Mesenchymal stem cell (in vitro differentiated cells and primary cell): Measurements from ENCODE around the gene HTRA3.

Experiments used
- DNase-seq: peaks from one replicate; pipeline ENCODE4 v3.0.0-alpha.2; 2013
- H2AFZ ChIP-seq: one replicate; pipeline ENCODE4 v1.6.1; 2013; ENCODE audit warnings: low read depth, mild to moderate bottlenecking, control low read depth, inconsistent platforms, low read length, moderate library complexity
- H2AK5ac ChIP-seq: 2 replicates; pipeline ENCODE4 v1.6.1; 2013; ENCODE audit warnings: low read length, moderate library complexity, mild to moderate bottlenecking, inconsistent platforms; ENCODE audit not compliant: severe bottlenecking
- H2BK120ac ChIP-seq: one replicate; pipeline ENCODE4 v1.6.1; 2013; ENCODE audit warnings: low read depth, mild to moderate bottlenecking, inconsistent platforms, low read length, moderate library complexity
- H2BK12ac ChIP-seq, 2 experiments: one replicate each; pipeline ENCODE4 v1.6.1; 2013; ENCODE audit warnings: inconsistent platforms in 2 of 2, low read length in 2 of 2, mild to moderate bottlenecking in 2 of 2, moderate library complexity in 2 of 2, control low read depth in 1 of 2
- H2BK15ac ChIP-seq: one replicate; pipeline ENCODE4 v1.6.1; 2013; ENCODE audit warnings: mild to moderate bottlenecking, low read depth, inconsistent platforms; ENCODE audit not compliant: poor library complexity, severe bottlenecking
- H2BK5ac ChIP-seq: 2 replicates; pipeline ENCODE4 v1.6.1; 2013; ENCODE audit warnings: low read depth, mild to moderate bottlenecking, low read length, control low read depth, inconsistent platforms; ENCODE audit not compliant: poor library complexity, severe bottlenecking
- H3K14ac ChIP-seq, 2 experiments: one replicate each; pipeline ENCODE4 v1.6.1; 2013; ENCODE audit warnings: inconsistent platforms in 2 of 2, low read length in 2 of 2, control low read depth in 1 of 2, mild to moderate bottlenecking in 1 of 2, moderate library complexity in 1 of 2
- H3K18ac ChIP-seq, 2 experiments: one replicate each; pipeline ENCODE4 v1.6.1; 2013; ENCODE audit warnings: inconsistent platforms in 2 of 2, low read length in 2 of 2, control low read depth in 1 of 2, low read depth in 1 of 2, mild to moderate bottlenecking in 1 of 2
- H3K23ac ChIP-seq, 2 experiments: one replicate each; pipeline ENCODE4 v1.6.1; 2013; ENCODE audit warnings: inconsistent platforms in 2 of 2, low read length in 2 of 2, mild to moderate bottlenecking in 2 of 2, moderate library complexity in 2 of 2, control low read depth in 1 of 2
- H3K27ac ChIP-seq: 2 replicates; pipeline ENCODE4 v1.5.1; 2013; ENCODE audit warnings: mild to moderate bottlenecking, moderate library complexity, low read length, control low read depth, inconsistent platforms; ENCODE audit not compliant: poor library complexity, severe bottlenecking
- H3K27me3 ChIP-seq, 2 experiments: 2 replicates each; pipeline versions ENCODE4 v1.6.1 to v1.7.0; 2013; ENCODE audit warnings: low read length in 2 of 2, mild to moderate bottlenecking in 2 of 2, moderate library complexity in 2 of 2, control low read depth in 1 of 2, inconsistent platforms in 1 of 2; ENCODE audit not compliant: control insufficient read depth in 1 of 2, insufficient read depth in 1 of 2
- H3K36me3 ChIP-seq, 2 experiments: 2 replicates each; pipeline versions ENCODE4 v1.6.1 to v1.7.0; 2013; ENCODE audit warnings: low read length in 2 of 2, control low read depth in 1 of 2, inconsistent platforms in 1 of 2, low read depth in 1 of 2, mild to moderate bottlenecking in 1 of 2; ENCODE audit not compliant: insufficient read depth in 2 of 2, control insufficient read depth in 1 of 2
- H3K4ac ChIP-seq, 2 experiments: one replicate each; pipeline ENCODE4 v1.6.1; 2013; ENCODE audit warnings: inconsistent platforms in 2 of 2, low read length in 2 of 2, mild to moderate bottlenecking in 2 of 2, moderate library complexity in 2 of 2, control low read depth in 1 of 2, low read depth in 1 of 2
- H3K4me1 ChIP-seq: 2 replicates; pipeline ENCODE4 v1.6.1; 2013; ENCODE audit warnings: low read depth, low read length, control low read depth; ENCODE audit not compliant: control insufficient read depth, insufficient read depth
- H3K4me2 ChIP-seq: 2 replicates; pipeline ENCODE4 v1.6.1; 2013; ENCODE audit warnings: low read length, mild to moderate bottlenecking, inconsistent platforms; ENCODE audit not compliant: poor library complexity, severe bottlenecking
- H3K4me3 ChIP-seq, 2 experiments: 2 replicates each; pipeline versions ENCODE4 v1.5.1 to v1.7.0; 2013; ENCODE audit warnings: low read length in 2 of 2, mild to moderate bottlenecking in 2 of 2, control low read depth in 1 of 2, low read depth in 1 of 2; ENCODE audit not compliant: insufficient read depth in 1 of 2
- H3K79me1 ChIP-seq: replicated peaks from 2 replicates; pipeline ENCODE4 v1.6.1; 2013; ENCODE audit warnings: mild to moderate bottlenecking, control low read depth, low read length, inconsistent platforms; ENCODE audit not compliant: poor library complexity, severe bottlenecking
- H3K9ac ChIP-seq: 2 replicates; pipeline ENCODE4 v1.7.0; 2013; ENCODE audit warnings: mild to moderate bottlenecking, low read length, moderate library complexity
- H3K9me3 ChIP-seq: 2 replicates; pipeline ENCODE4 v1.7.0; 2013; ENCODE audit warnings: mild to moderate bottlenecking, low read length; ENCODE audit not compliant: control insufficient read depth
- H4K8ac ChIP-seq: one replicate; pipeline ENCODE4 v1.6.1; 2013; ENCODE audit warnings: inconsistent platforms, mild to moderate bottlenecking, low read length, moderate library complexity
- H4K91ac ChIP-seq: one replicate; pipeline ENCODE4 v1.6.1; 2013; ENCODE audit warnings: mild to moderate bottlenecking, low read length, inconsistent platforms
- WGBS: methylation state at CpG from one replicate; pipeline ENCODE4 v1.1.7; 2013; ENCODE audit warnings: mixed read lengths; 5-methylcytosine and 5-hydroxymethylcytosine counted together

HTRA3 gene

GRCh38 chr4:8231551-8232049, 38.0 kb upstream of the HTRA3 start:
- Histone ChIP-seq H4K91ac (no peak overlapping the region), H3K4me3 (no peak overlapping the region), H2BK5ac (no peak overlapping the region), H3K18ac (no peak overlapping the region), H3K36me3 (peaks cover 18 to 66% of the 10 kb centered on the region in 2 experiments), H2BK120ac (no peak overlapping the region), H3K9me3 (no peaks in the 10 kb centered on the region), H3K4ac (no peak overlapping the region), H3K27ac (no peak overlapping the region), H2AK5ac (no peak overlapping the region), H3K4me2 (no peak overlapping the region), H2BK12ac (no peak overlapping the region), H3K23ac (no peak overlapping the region), H3K4me1 (peaks cover 39% of the 10 kb centered on the region), H4K8ac (no peak overlapping the region), H3K9ac (no peak overlapping the region), H3K79me1 (peaks cover 7% of the 10 kb centered on the region), H2AFZ (no peak overlapping the region), H3K27me3 (peaks cover 0 to under 1% of the 10 kb centered on the region in 2 experiments), H2BK15ac (no peak overlapping the region), H3K14ac (no peak overlapping the region)
- DNase-seq = no peak
- WGBS = 93% methylated on average over 21 of the region's 21 CpGs

GRCh38 chr4:8232748-8233147, 36.8 kb upstream of the HTRA3 start:
- Histone ChIP-seq H3K9me3 (no peaks in the 10 kb centered on the region), H2BK12ac (no peak overlapping the region), H3K79me1 (peaks cover 6% of the 10 kb centered on the region), H3K27me3 (no peaks in the 10 kb centered on the region), H3K4me3 (no peak overlapping the region), H3K4me2 (no peak overlapping the region), H3K4me1 (peaks cover 38% of the 10 kb centered on the region), H2BK120ac (no peak overlapping the region), H2AK5ac (no peak overlapping the region), H3K36me3 (peaks cover 18 to 66% of the 10 kb centered on the region in 2 experiments), H2BK5ac (no peak overlapping the region), H3K27ac (no peak overlapping the region), H3K18ac (no peak overlapping the region), H3K14ac (no peak overlapping the region), H3K9ac (no peak overlapping the region), H2BK15ac (no peak overlapping the region), H2AFZ (no peak overlapping the region), H3K23ac (no peak overlapping the region), H3K4ac (no peak overlapping the region), H4K91ac (no peak overlapping the region), H4K8ac (no peak overlapping the region)
- 95% methylated on average over 11 of the region's 11 CpGs for WGBS
- DNase-seq = no peak

- no peak overlapping the region for H2AK5ac ChIP-seq
- H2BK5ac ChIP-seq = no peak overlapping the region
- no peak overlapping the region for H3K14ac ChIP-seq
- peaks cover 3% of the 10 kb centered on the region for H3K79me1 ChIP-seq
- no peak overlapping the region for H3K9ac ChIP-seq
- no peak overlapping the region for H2BK120ac ChIP-seq
- H3K18ac ChIP-seq = no peak overlapping the region
- no peaks in the 10 kb centered on the region for H3K27me3 ChIP-seq
- H3K9me3 ChIP-seq = no peaks in the 10 kb centered on the region
- H3K4me3 ChIP-seq = no peak overlapping the region
- H2BK12ac ChIP-seq = no peak overlapping the region
- no peak overlapping the region for H3K23ac ChIP-seq
- no peak for DNase-seq
- H3K27ac ChIP-seq = no peak overlapping the region
- peaks cover 18 to 65% of the 10 kb centered on the region in 2 experiments for H3K36me3 ChIP-seq
- H4K91ac ChIP-seq = no peak overlapping the region
- H2AFZ ChIP-seq = no peak overlapping the region
- H4K8ac ChIP-seq = no peak overlapping the region
- H3K4ac ChIP-seq = no peak overlapping the region
- WGBS = 93% methylated on average over 4 of the region's 4 CpGs
- H2BK15ac ChIP-seq = no peak overlapping the region
- no peak overlapping the region for H3K4me2 ChIP-seq
- peaks cover 30% of the 10 kb centered on the region for H3K4me1 ChIP-seq
Observed at GRCh38 chr4:8233672-8234484, 35.7 kb upstream of the HTRA3 start.

GRCh38 chr4:8234715-8235114, 34.8 kb upstream of the HTRA3 start:
- no peak for DNase-seq
- Histone ChIP-seq H3K36me3 (peaks cover 18 to 74% of the 10 kb centered on the region in 2 experiments), H3K9me3 (no peaks in the 10 kb centered on the region), H3K27ac (no peak overlapping the region), H2BK15ac (no peak overlapping the region), H3K23ac (no peak overlapping the region), H3K4ac (no peak overlapping the region), H2BK5ac (no peak overlapping the region), H2AK5ac (no peak overlapping the region), H3K4me1 (peaks cover 23% of the 10 kb centered on the region), H4K8ac (no peak overlapping the region), H3K9ac (no peak overlapping the region), H3K18ac (no peak overlapping the region), H3K4me2 (no peak overlapping the region), H2BK120ac (no peak overlapping the region), H3K79me1 (no peaks in the 10 kb centered on the region), H2AFZ (no peak overlapping the region), H4K91ac (no peak overlapping the region), H3K4me3 (no peak overlapping the region), H2BK12ac (no peak overlapping the region), H3K14ac (no peak overlapping the region), H3K27me3 (no peaks in the 10 kb centered on the region)
- WGBS = 100% methylated on average over 1 of the region's 1 CpG
